ENCODE data around the gene SOS1.

SOS1 gene

DNA sequence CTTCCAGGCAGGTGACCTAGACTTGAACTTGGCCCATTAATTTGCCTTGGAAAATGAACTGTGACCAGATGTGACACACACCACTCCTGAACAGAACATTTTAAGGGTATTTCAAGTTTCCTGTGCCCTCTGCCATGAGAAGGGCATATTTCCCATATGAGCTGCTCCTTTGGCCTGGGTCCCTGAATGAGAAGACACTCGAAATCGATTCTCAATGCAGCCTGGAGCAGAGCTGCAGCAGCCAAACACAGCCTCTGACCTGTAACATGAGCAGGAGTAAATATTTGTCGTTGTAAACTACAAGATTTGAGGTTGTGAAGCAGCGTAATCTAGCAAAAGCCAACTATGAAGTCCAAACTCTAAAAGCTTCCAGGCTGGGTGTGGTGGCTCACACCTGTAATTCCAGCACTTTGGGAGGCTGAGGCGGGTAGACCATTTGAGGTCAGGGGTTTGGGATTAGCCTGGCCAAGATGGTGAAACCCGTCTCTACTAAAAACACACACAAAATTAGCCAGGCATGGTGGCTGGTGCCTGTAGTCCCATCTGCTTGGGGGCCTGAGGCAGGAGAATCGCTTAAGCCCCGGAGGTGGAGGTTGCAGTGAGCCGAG lies 30.1 kb upstream of the SOS1 start:
- intact Hi-C loops (cut with DNase I; ENCODE audit: low total_unique reads): no loop called here
- Histone ChIP-seq H3K27me3 (no peaks in the 10 kb centered on the region), H3K4me1 (peaks cover 0 to 23% (median 0%) of the 10 kb centered on the region in 4 donors), H3K27ac (no peak overlapping the region), H3K36me3 (no peaks in the 10 kb centered on the region), H3K9me3 (no peaks in the 10 kb centered on the region), H3K4me3 (no peak overlapping the region)
- TF ChIP-seq, protein P1, sequence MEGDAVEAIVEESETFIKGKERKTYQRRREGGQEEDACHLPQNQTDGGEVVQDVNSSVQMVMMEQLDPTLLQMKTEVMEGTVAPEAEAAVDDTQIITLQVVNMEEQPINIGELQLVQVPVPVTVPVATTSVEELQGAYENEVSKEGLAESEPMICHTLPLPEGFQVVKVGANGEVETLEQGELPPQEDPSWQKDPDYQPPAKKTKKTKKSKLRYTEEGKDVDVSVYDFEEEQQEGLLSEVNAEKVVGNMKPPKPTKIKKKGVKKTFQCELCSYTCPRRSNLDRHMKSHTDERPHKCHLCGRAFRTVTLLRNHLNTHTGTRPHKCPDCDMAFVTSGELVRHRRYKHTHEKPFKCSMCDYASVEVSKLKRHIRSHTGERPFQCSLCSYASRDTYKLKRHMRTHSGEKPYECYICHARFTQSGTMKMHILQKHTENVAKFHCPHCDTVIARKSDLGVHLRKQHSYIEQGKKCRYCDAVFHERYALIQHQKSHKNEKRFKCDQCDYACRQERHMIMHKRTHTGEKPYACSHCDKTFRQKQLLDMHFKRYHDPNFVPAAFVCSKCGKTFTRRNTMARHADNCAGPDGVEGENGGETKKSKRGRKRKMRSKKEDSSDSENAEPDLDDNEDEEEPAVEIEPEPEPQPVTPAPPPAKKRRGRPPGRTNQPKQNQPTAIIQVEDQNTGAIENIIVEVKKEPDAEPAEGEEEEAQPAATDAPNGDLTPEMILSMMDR (IDR thresholded peaks at IDR 0.05): no peak
- DNase-seq: no peak

DNA sequence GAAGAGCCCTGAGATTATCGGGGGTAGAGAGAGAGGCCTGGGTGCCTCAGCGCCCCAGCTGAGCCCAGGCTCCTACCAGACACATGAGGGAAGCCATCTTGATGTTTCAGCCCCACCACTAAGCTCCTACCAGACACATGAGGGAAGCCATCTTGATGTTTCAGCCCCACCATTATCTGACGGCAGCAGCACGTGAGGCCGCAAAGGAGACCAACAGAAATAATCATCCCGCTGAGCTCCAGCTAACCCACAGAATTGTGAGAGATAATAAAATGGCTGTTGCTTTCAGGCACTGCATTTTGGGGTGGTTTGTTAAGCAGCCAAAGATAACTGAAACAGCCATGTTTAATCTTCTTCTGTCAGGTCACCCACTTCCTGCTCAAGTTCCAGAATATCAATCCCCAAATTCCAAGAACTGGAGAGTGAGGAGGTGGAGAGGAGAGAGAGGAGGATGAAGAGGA lies 29.3 kb upstream of the SOS1 start:
- Histone ChIP-seq H3K27ac (no peak overlapping the region), H3K4me3 (no peak overlapping the region), H3K36me3 (no peaks in the 10 kb centered on the region), H3K9me3 (no peaks in the 10 kb centered on the region), H3K4me1 (peaks cover 0 to 17% (median 0%) of the 10 kb centered on the region in 4 donors), H3K27me3 (no peaks in the 10 kb centered on the region)
- intact Hi-C loops (cut with DNase I; ENCODE audit: low total_unique reads): no loop called here
- DNase-seq: no peak
- TF ChIP-seq, protein P1 (IDR thresholded peaks at IDR 0.05): no peak

DNA sequence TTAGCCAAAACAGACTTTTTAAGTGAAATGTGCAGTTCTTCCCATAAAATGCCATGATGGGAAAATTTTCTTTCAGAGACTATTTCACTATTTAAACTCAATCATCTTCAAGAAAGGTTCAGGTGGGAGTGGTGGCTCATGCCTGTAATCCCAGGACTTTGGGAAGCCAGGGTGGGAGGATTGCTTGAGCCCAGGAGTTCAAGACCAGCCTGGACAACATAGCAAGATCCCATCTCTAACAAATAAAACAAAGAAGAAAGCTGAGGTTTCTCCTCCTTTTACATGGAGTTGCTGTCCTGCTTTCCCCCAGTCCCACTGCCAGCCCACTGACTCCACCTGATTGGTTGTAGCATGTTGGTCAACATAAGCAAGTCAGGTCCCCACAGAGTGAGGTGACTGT lies 25.8 kb upstream of the SOS1 start:
- intact Hi-C loops (cut with DNase I; ENCODE audit: low total_unique reads): no loop called here
- DNase-seq: no peak
- Histone ChIP-seq H3K4me1 (peaks cover 0 to 10% (median 0%) of the 10 kb centered on the region in 4 donors), H3K27ac (no peak overlapping the region), H3K4me3 (no peak overlapping the region), H3K9me3 (no peaks in the 10 kb centered on the region), H3K36me3 (no peaks in the 10 kb centered on the region), H3K27me3 (no peaks in the 10 kb centered on the region)
- TF ChIP-seq, protein P1 (IDR thresholded peaks at IDR 0.05): no peak

GRCh38 chr2:39145906-39146421 lies 25.1 kb upstream of the SOS1 start:
- intact Hi-C loops (cut with DNase I; ENCODE audit: low total_unique reads): no loop called here
- H3K27ac ChIP-seq: no peak overlapping the region
- peaks cover 0 to 4% (median 0%) of the 10 kb centered on the region in 4 donors for H3K4me1 ChIP-seq
- H3K36me3 ChIP-seq: no peaks in the 10 kb centered on the region
- no peaks in the 10 kb centered on the region for H3K9me3 ChIP-seq
- H3K4me3 ChIP-seq: no peak overlapping the region
- DNase-seq: no peak
- TF ChIP-seq, protein P1 (IDR thresholded peaks at IDR 0.05): no peak
- H3K27me3 ChIP-seq: no peaks in the 10 kb centered on the region

DNA sequence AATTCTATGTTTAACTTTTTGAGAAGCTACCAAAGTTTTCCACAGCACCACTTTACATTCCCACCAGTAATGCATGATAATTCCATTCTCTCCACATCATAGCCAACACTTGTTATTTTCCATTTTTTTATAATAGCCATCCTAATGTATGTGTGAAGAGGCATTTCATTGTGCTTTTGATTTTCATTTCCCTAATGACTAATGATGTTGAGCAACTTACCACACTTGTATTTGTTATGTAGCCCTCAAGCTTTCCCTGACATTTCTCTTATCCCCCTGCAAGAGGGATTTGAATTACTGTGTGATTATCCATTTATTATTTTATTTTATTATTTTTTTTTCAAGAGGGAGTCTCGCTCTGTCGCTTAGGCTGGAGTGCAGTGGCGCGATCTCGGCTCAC lies 23.6 kb upstream of the SOS1 start:
- TF ChIP-seq, protein P1 (IDR thresholded peaks at IDR 0.05): no peak

More for the DNA sequence above, 23.6 kb upstream of the SOS1 start:
- Histone ChIP-seq H3K9me3 (no peaks in the 10 kb centered on the region), H3K36me3 (no peaks in the 10 kb centered on the region), H3K4me3 (no peak overlapping the region), H3K27me3 (no peaks in the 10 kb centered on the region), H3K27ac (no peak overlapping the region), H3K4me1 (no peaks in the 10 kb centered on the region)
- intact Hi-C loops (cut with DNase I; ENCODE audit: low total_unique reads): no loop called here
- no peak for DNase-seq
